HTR-8/SVneo (cell line): ENCODE data around the gene KRTAP9-4.
"Not testable (repeated sequence)": the region's sequence is repeated elsewhere in the genome, so short reads cannot be mapped to it uniquely, and the experiment has no call there.

Source experiments
- DNase-seq: peaks from one replicate; pipeline ENCODE4 v3.0.0; 2011; ENCODE audit warnings: low spot score, mixed read lengths; ENCODE audit not compliant: insufficient read length
- FAIRE-seq: peaks from 2 replicates; lab custom pipeline; 2011; peaks lifted over from hg19 to GRCh38; lab: Jason Lieb, UNC

KRTAP9-4 gene

DNA sequence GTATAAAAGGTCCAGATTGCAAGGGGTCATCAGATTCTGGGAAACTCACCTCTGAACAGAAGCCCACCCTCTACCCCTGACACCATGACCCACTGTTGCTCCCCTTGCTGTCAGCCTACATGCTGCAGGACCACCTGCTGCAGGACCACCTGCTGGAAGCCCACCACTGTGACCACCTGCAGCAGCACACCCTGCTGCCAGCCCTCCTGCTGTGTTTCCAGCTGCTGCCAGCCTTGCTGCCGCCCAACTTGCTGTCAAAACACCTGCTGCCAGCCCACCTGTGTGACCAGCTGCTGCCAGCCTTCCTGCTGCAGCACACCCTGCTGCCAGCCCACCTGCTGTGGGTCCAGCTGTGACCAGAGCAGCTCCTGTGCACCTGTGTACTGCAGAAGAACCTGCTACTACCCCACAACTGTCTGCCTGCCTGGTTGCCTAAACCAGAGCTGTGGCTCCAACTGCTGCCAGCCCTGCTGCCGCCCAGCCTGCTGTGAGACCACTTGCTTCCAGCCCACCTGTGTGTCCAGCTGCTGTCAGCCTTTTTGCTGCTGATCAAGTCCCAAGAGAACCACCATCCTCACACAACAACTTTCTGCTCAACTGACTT is at the start of gene KRTAP9-4:
KRTAP9-4 (plus strand) TSS at position 51 of the 604 bp plus-strand sequence; CDS start at position 85, 34 bp downstream.
- FAIRE-seq, DNase-seq: not testable (repeated sequence)

DNA sequence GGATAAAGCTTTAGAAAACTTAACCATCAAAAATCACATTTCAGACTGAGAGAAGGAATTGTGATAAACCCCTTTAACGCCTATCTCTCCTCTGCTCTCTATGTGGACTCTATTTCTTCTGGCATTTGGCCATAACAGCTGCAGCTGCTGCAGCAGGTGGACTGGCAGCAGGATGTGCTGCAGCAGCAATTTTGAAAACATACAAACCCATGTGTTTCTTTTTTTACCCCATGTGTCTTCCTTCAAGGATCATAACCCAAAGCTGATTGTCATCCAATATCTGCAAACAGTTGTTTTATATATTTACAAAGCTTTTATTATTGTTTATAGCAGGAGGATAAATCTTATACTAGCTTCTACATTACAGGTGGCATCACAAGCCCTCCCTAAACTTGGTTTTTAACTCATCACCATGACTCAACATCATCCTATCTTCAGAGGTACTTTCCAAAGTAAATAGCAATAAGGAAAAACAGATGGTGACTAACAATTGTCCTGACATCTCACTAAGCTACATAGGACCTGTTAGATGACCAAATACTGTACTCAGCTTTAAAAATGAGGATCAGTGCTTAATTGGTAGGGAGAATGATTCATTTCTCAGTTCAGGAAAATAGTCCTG is 37.5 kb upstream of the KRTAP9-4 start:
- DNase-seq: no peak
- no peak for FAIRE-seq

- peak; percentile 88 for FAIRE-seq
- no peak for DNase-seq
These were observed 36.8 kb upstream of the KRTAP9-4 start for GRCh38 chr17:41212524-41213169.

- FAIRE-seq: no peak
These were observed 33.8 kb upstream of the KRTAP9-4 start for GRCh38 chr17:41215681-41216080.

GRCh38 chr17:41223821-41224220 is 25.7 kb upstream of the KRTAP9-4 start:
- DNase-seq: no peak
- FAIRE-seq: no peak

More at GRCh38 chr17:41215681-41216080, 33.8 kb upstream of the KRTAP9-4 start:
- DNase-seq: no peak

DNA sequence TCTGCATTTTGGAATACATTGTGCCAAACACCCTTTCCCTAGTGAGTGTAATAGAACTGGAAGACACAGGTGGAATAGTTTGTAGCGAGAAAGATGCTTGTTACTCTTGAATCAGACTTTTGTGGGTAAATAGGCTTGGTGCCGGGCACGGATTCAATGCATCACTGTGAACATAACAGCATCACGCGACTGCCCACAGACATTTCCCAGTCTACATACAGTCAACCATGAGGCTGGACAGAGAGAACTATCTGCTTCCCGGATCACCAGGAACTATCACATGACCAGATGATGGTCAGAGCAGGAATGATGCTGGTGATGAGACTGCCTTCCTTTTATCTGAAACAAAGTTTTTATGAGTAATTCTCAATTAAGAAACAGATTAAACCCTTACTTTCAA is 23.4 kb upstream of the KRTAP9-4 start:
- no peak for FAIRE-seq
- DNase-seq: no peak

- DNase-seq, FAIRE-seq: not testable (repeated sequence)
These were observed 22.8 kb upstream of the KRTAP9-4 start, which contains the start of gene KRTAP9-2 for GRCh38 chr17:41226598-41227095. TSS of gene KRTAP9-2 (plus strand) at chr17:41226648. CDS start at chr17:41226655, 7 bp downstream.

GRCh38 chr17:41230094-41230493 is 19.4 kb upstream of the KRTAP9-4 start:
- FAIRE-seq: no peak
- no peak for DNase-seq

DNA sequence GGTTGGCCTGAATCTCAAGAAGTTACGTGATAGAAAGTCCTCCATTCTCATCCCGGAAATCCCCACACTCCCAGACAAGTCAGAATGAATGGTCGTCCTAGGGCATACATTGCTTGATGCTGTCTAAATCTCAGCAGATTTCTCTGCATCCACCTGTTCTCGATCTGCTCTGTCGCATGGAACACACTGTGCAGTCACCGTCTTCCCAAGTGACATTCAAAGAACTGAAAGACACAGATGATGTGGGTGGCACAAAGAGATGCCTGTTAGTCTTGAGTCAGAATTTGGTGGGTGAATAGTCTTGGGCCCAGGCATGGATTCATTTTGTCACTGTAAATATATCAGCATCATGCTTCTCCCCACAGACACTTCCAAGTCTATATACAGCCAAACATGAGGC is 17.8 kb upstream of the KRTAP9-4 start:
- no peak for FAIRE-seq
- DNase-seq: no peak

DNA sequence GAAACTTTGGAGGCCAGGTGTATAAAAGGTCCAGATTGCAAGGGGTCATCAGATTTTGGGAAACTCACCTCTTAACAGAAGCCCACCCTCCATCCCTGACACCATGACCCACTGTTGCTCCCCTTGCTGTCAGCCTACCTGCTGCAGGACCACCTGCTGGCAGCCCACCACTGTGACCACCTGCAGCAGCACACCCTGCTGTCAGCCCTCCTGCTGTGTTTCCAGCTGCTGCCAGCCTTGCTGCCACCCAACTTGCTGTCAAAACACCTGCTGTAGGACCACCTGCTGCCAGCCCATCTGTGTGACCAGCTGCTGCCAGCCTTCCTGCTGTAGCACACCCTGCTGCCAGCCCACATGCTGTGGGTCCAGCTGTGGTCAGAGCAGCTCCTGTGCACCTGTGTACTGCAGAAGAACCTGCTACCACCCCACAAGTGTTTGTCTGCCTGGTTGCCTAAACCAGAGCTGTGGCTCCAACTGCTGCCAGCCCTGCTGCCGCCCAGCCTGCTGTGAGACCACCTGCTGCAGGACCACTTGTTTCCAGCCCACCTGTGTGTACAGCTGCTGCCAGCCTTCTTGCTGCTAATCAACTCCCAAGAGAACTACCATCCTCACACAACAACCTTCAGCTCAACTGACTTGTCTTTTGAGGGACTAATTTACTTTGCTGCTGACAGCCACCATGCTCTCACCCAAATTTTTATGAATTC is 16.9 kb upstream of the KRTAP9-4 start, which contains the start of gene KRTAP9-3:
KRTAP9-3 (plus strand) TSS at position 51 of the 707 bp plus-strand sequence; CDS start at position 104, 53 bp downstream.
- not testable (repeated sequence) for DNase-seq
- FAIRE-seq: peak; percentile 71

DNA sequence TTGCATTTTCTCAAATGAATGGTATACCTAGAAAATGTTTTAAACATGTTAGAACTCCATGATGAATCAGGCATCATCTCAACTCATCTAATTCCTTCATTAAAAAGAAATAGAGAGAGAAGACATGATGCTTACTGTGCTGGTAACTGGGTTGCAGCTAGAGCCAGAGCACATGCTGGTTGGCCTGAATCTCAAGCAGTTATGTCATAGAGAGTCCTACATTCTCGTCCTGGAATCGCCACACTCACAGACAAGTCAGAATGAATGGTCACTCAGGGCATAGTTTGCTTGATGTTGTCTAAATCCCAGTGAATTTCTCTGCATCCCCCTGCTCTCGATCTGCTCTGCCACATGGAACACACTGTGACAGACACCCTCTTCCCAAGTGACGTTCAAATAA is 12.4 kb upstream of the KRTAP9-4 start:
- not testable (repeated sequence) for DNase-seq, FAIRE-seq

GRCh38 chr17:41237949-41238437 is 11.5 kb upstream of the KRTAP9-4 start, which contains the start of gene KRTAP9-8:
TSS of gene KRTAP9-8 (plus strand) at chr17:41237999. CDS start at chr17:41238052, 53 bp downstream.
- FAIRE-seq, DNase-seq: not testable (repeated sequence)

DNA sequence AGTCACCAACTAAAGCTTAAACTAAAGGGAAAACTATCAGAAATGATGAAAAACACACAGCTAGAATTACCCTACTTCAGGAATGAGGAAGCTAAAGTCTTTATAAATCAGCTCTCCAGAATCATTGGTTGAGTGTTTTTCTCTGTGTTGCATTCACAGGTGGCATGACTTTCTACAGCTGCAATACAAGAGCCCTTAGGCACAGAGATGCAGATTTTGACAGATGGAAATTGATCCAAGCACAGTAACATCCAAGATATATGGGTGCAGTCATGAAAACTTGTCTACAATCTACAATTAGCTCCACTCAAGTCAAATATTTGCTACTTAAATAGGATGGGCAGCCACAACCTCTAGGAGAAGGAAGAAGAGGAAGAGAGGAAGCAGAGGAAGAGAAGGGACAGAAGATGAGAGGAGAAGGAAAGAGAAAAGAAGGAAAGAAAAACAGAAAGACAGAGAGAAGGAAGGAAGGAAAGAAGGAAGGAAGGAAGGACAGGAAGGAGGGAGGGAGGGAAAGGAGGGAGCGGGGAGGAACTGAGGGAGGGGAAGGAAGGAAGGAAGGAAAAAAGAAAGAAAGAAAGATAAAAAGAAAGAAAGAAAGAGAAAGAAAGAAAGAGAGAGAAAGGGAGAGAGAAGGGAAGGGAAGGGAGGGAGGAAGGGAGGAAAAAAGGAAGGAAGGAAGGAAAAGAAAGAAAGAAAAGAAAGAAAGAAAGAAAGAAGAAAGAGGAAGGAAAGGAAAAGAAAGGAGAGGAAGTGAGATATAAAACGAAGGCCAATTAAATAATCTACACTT is 2.3 kb upstream of the KRTAP9-4 start:
- not testable (repeated sequence) for FAIRE-seq

GRCh38 chr17:41251261-41251660 is 1.8 kb downstream of the KRTAP9-4 start:
- no peak for DNase-seq
- no peak for FAIRE-seq

More for the DNA sequence above, 2.3 kb upstream of the KRTAP9-4 start:
- DNase-seq: not testable (repeated sequence)

- DNase-seq (no peak), FAIRE-seq (no peak)
These were observed 5.4 kb downstream of the KRTAP9-4 start for GRCh38 chr17:41254861-41255260.

DNA sequence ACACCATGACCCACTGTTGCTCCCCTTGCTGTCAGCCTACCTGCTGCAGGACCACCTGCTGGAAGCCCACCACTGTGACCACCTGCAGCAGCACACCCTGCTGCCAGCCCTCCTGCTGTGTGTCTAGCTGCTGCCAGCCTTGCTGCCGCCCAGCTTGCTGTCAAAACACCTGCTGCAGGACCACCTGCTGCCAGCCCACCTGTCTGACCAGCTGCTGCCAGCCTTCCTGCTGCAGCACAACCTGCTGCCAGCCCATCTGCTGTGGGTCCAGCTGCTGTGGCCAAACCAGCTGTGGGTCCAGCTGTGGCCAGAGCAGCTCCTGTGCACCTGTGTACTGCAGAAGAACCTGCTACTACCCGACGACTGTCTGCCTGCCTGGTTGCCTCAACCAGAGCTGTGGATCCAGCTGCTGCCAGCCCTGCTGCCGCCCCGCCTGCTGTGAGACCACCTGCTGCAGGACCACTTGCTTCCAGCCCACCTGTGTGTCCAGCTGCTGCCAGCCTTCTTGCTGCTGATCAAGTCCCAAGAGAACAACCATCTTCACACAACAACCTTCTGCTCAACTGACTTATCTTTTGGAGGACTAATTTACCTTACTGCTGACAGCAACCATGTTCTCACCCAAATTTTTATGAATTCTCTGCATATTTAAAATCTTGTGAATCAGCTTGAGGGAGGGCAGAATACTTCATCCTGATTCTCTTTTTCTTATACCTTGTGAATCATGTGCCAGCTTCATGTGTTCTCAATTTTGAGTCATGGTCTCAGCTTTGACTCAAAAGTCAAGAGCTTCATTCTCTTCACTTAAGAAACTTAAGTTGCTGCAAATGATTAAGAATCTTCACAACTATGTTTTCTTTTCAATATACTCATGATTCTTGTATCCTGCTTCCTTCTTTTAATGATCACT is 6.1 kb downstream of the KRTAP9-4 start, which contains the start of gene KRTAP9-9:
KRTAP9-9 (plus strand) TSS at position 4 of the 910 bp plus-strand sequence.
- not testable (repeated sequence) for FAIRE-seq, DNase-seq

GRCh38 chr17:41256291-41256685 is 6.8 kb downstream of the KRTAP9-4 start:
- no peak for DNase-seq
- FAIRE-seq: no peak

DNA sequence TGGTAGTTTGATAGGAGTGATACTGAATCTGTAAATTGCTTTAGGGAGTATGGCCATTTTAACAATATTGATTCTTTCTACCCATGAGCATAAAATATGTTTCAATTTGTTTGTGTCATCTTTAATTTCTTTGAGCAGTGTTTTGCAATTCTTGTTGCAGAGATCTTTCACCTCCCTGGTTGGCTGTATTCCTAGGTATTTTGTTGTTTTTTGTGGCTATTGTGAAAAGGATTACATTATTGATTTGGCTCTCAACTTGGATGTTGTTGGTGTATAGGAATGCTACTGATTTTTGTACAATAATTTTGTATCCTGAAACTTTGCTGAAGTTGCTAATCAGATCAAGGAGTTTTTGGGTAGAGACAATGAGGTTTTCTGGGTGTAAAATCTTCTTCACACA is 8.9 kb downstream of the KRTAP9-4 start:
- FAIRE-seq: no peak
- DNase-seq: no peak
